Activated CD8-positive, alpha-beta memory T cell treated with anti-CD3 and anti-CD28 coated beads for 36 hours (primary cell): ENCODE results near the gene KCNK1. TPM values are rescaled to one million over a fixed set of nuclear protein-coding genes. Genes with fewer than 3 reads are reported as not detected.

Experiments used
- CTCF ChIA-PET: fragments of 350-600 bp; sonication (Branson Sonifier 250); formaldehyde crosslinking; loops from one replicate; lab custom pipeline; 2021; ENCODE audit warnings: antibody characterized with exemption; lab: Charles Lee
- POLR2A ChIA-PET: fragments of 350-600 bp; sonication (Branson Sonifier 250); formaldehyde crosslinking; loops from one replicate; lab custom pipeline; 2021; ENCODE audit warnings: antibody characterized with exemption; lab: Charles Lee
- total RNA-seq, 2 experiments: library from RNA; stranded (reverse); gene quantifications; one replicate each; pipeline ENCODE4 v1.2.3, GENCODE V29; 2021

KCNK1 gene
- total RNA-seq = under 1 TPM; 0.27 to 0.59 TPM

GRCh38 chr1:233613252-233614172 is at the start of gene KCNK1:
Gene KCNK1, plus strand, starts transcription at chr1:233614106. Its CDS starts 66 bp downstream, at chr1:233614172.
- POLR2A ChIA-PET = no interaction called here
- CTCF ChIA-PET = no interaction called here

GRCh38 chr1:233565313-233565712 is 48.6 kb upstream of the KCNK1 start:
- CTCF ChIA-PET = no interaction called here

DNA sequence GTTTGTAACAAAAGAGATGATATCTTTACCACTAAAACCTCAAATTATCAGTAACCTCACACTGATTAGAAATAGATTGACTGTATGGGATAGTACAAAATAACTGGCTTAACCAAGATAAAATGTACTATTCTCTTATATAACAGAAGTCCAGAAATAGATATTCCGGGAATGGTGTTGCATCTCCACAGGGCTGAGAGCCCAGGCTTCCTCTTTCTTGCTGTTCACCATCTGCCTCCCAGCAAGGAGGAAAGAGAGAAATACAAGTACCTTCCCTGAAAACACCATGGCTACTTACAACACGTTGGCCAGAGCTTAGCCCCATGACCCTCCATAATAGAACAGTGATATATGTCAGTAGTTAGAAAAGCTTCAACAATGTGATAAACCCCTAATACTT is 47.0 kb upstream of the KCNK1 start:
- ChIA-PET POLR2A (no interaction called here), CTCF (no interaction called here)

More at GRCh38 chr1:233565313-233565712, 48.6 kb upstream of the KCNK1 start:
- POLR2A ChIA-PET = no interaction called here

DNA sequence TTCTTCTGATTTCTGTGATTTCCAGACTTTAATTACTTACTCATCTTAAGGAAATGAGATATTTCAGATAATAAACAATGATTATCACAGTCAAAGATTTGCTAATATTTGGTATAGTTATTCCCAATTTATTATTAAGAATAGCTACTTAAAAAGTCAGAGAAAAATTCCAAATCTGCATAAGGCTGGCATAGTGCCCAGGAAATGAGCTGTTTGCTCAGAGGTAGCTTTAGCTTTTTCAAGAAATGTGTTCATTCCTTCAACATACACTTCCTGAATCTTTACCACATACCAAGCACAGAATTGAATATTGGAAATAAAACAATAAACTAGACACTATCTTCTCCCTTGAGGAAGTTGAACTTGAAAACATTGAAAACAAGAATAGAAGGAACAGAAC is 44.3 kb upstream of the KCNK1 start:
- POLR2A ChIA-PET = no interaction called here
- CTCF ChIA-PET = interaction anchor here (0.5 kb wide), 1 partner anchor 476 kb away, joined by 3 read pairs; no protein-coding TSS in a partner anchor

DNA sequence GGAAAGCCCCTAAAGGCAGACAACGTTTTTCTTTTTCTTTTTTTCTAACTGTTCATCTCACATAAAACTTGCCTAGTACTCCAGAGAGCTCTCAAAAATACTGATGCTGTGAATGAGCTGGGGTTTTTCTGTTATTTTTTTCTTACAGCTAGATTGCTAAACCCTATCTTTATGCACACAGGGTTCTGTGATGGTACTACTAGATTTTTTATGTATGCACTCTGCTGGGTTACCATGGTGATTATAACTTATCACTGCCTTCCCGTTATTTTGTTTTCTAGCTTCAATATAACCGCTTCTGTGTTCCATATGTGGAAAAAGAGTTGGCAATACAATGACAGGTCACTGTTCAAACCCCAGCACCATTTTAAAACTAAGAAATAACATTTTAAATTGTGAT is 43.7 kb upstream of the KCNK1 start:
- POLR2A ChIA-PET = no interaction called here
- CTCF ChIA-PET = interaction anchor here (0.5 kb wide), 1 partner anchor 476 kb away, joined by 3 read pairs; no protein-coding TSS in a partner anchor

DNA sequence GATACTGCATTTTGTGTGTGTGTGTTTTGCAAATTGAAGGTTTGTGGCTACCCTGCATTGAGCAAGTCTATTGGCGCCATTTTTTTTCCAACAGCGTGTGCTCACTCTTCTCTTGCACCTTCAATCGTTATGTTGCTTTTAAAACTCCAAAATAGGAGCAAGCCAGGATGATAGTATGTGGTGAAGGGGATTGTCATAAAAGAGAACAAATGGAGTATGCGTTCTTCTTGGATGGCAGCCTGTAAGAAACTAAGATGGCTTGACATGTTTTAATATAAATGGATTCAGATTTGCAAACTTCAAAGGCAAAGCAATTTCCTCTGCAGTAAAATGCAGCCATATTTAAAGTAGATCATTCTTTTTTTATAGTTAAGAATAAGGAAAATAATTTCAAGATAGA is 43.2 kb upstream of the KCNK1 start:
- ChIA-PET CTCF (no interaction called here), POLR2A (no interaction called here)

GRCh38 chr1:233572896-233573295 is 41.0 kb upstream of the KCNK1 start:
- CTCF ChIA-PET = no interaction called here
- POLR2A ChIA-PET = no interaction called here

DNA sequence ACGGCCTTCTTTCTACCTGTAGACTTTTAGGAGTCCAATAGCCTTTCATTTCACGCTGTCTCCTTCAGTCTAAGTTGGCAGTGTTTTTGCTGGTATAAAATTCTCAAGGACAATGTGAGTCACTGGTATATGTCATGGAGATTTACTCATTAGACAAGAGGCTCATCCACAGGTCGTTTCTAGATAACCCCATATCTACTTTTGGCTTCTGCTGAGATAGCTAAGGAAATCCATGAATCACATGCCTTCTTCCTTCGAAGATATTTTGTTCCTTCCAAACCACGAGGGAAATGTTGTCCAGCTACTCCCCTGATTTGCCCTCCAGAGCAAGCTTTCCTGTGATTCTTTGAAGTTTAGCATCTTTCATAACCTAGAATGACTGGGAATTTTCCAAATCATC is 38.5 kb upstream of the KCNK1 start:
- ChIA-PET POLR2A (no interaction called here), CTCF (no interaction called here)

- CTCF ChIA-PET = no interaction called here
These were observed 31.5 kb upstream of the KCNK1 start for GRCh38 chr1:233582439-233582838.

GRCh38 chr1:233584376-233584775 is 29.5 kb upstream of the KCNK1 start:
- ChIA-PET CTCF (no interaction called here), POLR2A (no interaction called here)

More at GRCh38 chr1:233582439-233582838, 31.5 kb upstream of the KCNK1 start:
- POLR2A ChIA-PET = no interaction called here

DNA sequence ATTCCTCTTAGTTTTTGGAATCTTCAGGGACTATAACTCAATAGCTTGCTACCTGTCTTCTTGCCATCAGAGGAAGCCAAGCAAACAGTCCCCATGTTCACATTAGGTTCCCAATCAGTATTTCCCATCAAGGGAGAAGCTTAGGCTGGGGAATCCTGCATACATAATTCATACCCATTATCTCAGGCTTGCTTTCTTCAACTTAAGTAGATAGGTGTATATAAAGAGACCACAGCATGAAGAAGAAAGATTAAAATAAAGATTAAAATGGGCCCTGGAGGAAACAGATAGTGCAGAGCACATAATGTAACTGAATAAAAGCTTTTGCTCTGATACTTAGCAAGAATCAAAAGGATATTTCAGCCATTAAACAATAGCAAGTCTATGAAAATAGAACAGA is 29.0 kb upstream of the KCNK1 start:
- ChIA-PET POLR2A (no interaction called here), CTCF (no interaction called here)

- POLR2A ChIA-PET = no interaction called here
- CTCF ChIA-PET = no interaction called here
These were observed 27.6 kb upstream of the KCNK1 start for GRCh38 chr1:233586301-233586700.

- ChIA-PET POLR2A (no interaction called here), CTCF (no interaction called here)
These were observed 26.7 kb upstream of the KCNK1 start for GRCh38 chr1:233587196-233587595.

DNA sequence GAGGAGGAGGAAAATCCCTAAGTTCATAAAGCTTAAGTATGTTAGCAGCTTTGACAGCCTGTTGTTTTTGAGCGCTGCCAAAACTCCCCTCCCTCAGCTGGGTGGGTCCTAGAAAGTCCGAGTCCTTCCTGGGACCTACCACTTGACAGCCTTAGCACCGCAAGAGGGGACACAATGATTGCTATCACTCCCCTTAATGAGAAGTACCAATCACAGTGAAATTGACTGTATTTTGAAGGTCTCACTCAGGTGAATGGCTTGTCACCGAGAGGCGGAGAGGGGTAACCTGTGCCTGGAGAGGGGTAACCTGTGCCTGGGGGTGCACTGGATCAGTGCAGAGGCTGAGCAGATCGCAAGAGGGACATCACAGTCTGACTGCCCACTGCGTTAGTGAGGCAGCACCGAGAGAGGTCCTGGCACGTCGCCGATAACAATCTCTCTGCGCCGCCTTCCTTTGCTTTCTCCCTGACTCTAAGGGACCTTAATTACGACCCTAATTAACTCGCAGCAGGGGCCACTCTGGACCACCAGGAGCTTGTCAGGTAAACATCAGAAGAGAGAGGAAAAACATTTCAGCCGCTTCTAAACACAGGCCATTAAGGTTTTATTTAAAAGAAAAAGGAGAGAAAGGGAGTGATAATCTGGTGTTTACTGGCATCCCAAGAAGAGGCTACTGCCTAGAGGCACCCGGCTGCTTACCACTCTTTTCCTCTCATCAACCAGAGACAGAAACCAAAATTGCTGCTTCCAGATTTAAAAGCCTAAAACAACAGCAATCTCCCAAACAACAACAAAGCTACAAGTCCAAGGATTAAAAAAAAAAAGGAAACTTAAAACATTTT is 25.7 kb upstream of the KCNK1 start:
- CTCF ChIA-PET = no interaction called here
- POLR2A ChIA-PET = no interaction called here

DNA sequence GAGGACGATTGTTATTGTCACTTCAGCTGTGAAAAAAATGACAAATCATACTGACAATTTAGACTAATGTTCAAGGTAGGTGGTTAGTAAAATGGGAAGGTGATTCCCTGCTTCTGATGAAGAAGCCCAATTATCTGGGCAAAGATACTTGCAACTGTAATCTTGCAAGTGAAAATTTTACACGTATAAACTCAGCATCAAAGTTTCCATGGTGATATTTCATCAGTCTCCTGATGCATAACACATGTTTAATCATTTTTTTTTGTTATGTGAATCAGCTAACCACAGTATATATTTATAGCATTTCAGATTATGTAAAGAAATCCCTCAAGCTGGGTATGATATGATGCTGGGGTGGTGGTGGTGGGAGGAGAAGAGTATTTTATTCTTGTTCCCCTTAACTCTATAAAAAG is 16.4 kb upstream of the KCNK1 start:
- POLR2A ChIA-PET = no interaction called here
- CTCF ChIA-PET = no interaction called here

DNA sequence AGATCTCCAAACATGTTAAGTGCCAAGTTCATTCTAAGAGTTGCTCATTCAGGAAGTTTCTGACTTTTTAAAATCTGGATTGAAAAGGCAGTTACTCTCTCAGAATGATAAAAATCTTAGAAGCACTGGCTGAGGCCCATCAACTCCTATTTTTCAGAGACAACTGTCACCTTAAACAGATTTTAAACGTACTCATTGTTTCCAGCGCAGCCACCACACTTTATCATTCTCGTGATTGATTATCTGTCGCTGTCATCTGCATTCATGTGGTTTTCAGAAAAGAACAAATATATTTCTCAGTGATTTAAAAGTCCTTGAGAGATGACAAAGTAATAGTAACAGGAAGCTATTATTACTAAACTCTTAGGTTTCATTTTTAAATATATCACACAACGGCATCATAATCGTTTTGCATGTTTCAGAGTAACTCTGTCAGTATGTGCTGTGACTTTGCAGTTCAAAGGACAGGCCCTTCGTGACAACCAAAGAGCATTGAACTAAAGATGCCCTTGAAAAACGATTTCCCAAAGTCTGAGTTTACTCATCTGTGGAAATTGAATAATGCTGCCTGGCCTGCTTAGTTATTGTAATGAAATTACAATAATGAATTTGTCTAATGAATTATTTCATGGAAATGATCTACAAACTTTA is 14.9 kb upstream of the KCNK1 start:
- POLR2A ChIA-PET = no interaction called here
- CTCF ChIA-PET = no interaction called here

DNA sequence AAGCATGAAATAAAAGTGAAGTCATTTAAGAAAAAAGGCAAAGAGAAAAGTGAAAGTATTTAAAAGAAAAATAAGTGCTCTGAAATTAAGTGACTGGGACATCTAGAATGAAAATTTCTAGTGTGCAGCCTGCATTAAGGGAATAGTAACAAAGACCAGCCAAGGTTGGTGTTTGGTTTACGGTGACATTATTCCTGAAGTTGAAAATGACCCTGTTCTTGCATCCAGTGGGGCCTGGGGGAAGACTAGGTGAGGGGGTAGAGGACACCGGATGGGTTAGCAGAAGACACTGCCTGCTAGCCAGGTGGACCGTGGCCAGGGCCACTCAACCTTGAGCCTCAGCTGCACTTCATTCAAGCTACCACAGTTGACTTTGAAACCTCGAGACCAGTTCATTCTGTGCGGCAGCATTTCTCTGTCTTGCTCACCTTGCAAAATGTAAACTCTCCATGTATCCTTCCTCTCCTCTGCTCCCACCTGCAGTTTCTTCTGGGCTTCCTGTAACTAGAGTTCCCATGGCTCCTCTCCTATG is 14.3 kb upstream of the KCNK1 start:
- CTCF ChIA-PET = no interaction called here
- POLR2A ChIA-PET = no interaction called here

DNA sequence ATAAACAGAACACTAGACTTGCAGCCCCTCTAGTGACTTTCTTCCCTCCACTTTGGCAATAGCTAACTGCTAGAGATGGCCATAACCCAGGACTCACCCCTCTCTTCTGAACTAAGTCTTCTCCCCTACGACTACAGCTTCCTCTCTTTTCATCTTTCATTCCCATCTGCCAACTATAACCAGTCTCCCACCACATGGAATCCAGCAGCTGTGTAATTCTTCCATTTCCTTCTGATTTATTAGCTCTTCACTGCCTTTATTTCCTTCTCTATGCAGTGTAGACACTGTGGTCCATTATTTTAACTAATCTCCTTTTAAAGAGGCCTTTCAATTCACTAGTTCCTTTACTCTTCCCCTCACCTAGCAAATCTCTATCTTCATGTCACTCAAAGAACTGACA is 13.4 kb upstream of the KCNK1 start:
- ChIA-PET POLR2A (no interaction called here), CTCF (no interaction called here)

- POLR2A ChIA-PET = no interaction called here
- CTCF ChIA-PET = no interaction called here
These were observed 10.4 kb upstream of the KCNK1 start for GRCh38 chr1:233603478-233603877.

GRCh38 chr1:233605205-233605604 is 8.7 kb upstream of the KCNK1 start:
- ChIA-PET CTCF (no interaction called here), POLR2A (no interaction called here)
